HG02798 (cell line): ENCODE results near the gene SYNGR1.

Source experiments
- ATAC-seq: cut with Tn5 transposase; IDR thresholded peaks from one replicate; pipeline ENCODE4 v1.9.1; 2021; ENCODE audit warnings: mild to moderate bottlenecking; ENCODE audit not compliant: unreplicated experiment, poor library complexity

Gene SYNGR1, protein sequence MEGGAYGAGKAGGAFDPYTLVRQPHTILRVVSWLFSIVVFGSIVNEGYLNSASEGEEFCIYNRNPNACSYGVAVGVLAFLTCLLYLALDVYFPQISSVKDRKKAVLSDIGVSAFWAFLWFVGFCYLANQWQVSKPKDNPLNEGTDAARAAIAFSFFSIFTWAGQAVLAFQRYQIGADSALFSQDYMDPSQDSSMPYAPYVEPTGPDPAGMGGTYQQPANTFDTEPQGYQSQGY

GRCh38 chr22:39349967-39350726, at the start of gene SYNGR1:
TSS of gene SYNGR1 (plus strand) at chr22:39349991. CDS start at chr22:39350011, 20 bp downstream.
- peak; percentile 12 for ATAC-seq

DNA sequence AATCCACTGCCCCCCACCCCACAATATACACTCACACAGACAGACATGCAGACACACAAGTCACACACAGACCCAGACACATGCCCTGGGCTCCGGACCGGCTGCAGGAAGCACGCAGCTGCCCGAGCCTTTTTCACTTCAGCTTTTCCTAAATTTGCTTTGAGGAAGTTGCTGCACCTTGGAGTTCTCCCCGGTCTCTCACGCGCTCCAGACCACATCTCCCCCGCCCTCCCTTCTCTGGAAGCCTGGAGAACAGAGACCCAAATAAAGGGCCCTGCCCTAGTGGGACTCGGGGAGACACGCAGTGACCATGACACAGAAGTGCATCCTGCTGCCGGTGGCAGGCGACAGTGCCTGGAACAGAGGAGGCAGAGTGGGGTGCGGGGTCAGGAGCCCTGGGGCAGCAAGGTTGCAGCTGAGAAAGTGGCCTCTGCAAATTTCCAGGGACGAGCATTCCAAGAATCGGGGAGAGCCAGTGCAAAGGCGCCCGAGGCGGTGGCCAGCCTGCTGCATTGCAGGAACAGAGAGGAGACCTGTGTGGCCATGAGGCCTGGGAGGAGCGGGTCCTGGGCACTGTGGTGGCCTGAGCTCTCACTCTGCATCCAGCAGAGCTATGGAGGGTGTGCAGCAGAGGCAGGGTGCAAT, 49.5 kb upstream of the SYNGR1 start:
- no peak for ATAC-seq

GRCh38 chr22:39301108-39301507, 48.7 kb upstream of the SYNGR1 start:
- ATAC-seq = no peak

DNA sequence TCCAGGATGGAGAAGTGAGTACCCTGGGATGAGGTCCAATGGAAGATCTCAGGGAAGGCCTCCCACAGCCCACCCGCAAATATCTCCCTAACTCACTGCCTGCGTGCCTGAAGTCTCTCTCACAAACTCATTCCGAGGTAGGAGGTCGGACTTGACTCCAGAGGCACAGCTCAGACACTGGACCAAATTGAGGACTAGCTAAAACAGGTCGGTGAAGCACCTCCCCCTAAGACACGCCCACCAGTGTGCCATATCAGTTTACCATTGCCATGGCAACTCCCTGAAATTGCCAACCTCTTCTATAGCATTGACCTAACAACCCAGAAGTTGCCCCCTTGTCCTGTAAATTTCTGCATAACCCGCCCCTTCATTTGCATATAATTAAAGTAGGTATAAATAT, 47.9 kb upstream of the SYNGR1 start:
- ATAC-seq = no peak

- ATAC-seq = no peak
Observed at GRCh38 chr22:39302431-39302960, 47.3 kb upstream of the SYNGR1 start.

- ATAC-seq = no peak
Observed at GRCh38 chr22:39303358-39303757, 46.4 kb upstream of the SYNGR1 start.

DNA sequence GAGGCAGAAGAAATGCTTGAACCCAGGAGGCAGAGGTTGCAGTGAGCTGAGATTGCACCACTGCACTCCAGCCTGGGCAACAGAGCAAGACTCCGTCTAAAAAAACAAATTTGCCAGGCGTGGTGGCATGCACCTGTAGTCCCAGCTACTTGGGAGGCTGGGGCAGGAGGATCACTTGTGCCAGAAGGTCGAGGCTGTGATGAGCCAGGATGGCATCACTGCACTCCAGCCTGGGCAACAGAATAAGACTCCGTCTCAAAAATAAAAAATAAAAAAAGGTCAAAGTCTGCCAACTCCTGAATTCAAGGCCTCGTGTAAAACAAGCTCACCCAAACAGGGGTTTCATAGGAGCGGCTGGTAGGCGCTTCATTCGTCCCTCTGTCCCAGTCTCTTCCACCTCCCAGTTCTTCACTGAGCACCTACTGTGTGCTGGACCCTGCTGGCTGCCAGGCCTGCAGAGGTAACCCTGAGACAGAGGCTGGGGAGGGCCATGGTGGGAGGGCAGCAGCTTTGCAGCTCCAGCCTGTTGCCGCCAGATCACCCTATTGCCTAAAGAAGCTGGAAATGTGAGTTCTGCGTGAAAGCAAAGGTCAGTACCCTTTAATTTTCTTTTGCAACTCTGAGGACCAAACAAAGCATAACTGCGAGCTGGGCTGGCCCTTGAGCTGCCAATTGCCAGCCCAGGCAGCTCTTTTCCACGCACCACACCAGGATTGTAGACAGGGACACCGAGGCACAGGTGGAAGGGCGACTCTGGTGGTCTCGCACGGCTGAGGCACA, 45.7 kb upstream of the SYNGR1 start:
- no peak for ATAC-seq

DNA sequence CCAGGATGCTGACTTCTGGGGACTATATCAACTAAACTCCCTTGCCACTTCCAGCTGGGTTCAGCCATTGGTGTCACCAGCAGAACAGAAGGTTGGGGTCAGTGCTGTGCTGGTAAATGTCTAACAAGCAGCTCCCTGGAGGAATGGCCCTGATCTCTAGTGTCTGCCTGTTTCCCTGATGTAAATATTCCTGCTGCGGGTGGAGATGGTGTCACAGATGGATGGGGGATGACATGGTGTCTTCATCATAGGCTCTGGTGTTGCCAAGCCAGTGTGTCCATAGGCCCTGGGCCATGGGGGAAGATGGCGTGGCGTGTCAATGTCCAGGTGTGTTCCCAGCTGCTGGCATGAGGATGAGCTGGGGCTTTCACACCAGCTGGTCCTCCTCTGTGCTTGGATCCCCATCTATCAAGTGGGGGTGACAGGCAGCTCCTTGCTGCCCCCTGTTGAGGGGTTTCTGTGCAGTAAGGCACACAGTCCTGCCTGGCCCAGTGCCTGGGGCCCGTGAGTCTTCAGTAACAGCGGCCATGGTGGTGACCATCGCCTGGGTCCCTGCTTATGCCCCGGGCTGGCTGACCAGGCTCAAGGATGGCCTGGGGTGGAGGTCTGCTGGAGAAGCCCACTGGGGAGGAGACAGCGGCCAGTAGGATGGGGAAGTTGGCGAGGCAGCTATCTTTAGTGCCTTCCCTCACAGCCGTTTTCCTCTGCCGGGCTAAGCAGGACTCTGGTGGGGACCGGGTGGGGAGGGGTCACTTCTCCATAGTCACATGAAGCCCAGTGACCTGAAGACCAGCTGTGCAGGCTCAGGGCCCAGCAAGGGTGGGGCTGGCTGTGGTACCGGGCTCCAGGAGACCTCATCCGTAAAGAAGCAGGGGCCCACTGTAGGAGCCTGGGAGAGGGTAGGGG, 43.1 kb upstream of the SYNGR1 start:
- ATAC-seq = no peak

DNA sequence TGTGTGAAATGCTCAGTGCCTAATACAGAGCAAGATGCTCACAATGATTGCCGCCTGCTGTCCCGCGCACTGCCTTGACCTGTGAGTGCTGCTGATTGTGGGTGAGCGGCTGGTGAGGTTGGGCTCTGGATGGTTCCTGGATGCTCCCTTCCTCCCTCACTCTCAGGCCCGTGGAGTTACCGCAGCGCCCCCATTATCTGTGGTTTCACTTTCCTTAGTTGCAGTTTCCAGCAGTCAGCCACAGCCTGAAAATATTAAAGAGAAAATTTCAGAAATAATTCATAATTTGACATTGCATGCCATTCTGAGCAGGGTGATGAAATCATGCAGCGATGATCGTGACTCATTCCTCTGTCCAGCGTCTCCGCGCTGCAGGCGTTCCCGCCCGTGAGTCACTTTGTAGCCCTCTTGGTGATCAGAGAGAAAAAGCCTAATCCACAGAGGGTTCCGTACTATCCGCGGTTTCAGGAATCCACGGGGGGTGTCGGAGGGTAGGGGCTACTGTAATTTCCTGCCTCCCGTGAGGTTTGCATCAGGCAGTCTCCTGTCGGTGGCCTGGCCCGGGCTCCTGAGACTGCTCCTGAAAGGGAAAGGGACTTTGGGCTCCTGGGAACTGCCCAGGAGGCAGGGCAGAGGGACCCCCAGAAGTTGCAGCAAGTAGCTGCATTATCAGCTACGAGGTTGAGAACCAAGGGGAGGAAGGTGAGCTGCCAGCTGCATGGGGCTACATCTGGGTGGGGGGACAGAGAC, 41.0 kb upstream of the SYNGR1 start:
- no peak for ATAC-seq

DNA sequence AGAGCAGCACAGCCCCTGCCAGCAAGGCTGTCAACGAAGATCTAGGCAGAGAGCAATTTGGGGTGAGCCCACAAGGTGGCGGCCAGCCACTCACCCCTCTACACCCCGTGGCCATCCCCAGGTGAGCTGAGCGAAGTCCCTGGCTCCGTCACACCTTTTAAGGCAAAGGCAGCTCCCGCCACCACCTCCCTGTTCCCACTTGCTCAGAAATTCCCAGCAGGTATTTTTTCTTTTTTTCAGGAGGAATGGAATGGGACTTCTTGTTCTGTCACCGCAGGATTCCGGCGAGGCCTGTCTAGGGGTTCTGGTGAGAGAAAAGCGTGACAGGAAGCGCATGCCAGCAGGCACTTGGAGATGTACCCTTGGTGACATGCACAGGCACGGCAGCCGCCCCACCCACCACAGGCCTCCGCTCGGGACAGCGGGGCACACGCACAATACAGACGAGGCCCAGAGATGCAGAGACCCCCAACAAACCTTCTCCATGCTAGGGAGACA, 40.4 kb upstream of the SYNGR1 start:
- ATAC-seq = no peak

DNA sequence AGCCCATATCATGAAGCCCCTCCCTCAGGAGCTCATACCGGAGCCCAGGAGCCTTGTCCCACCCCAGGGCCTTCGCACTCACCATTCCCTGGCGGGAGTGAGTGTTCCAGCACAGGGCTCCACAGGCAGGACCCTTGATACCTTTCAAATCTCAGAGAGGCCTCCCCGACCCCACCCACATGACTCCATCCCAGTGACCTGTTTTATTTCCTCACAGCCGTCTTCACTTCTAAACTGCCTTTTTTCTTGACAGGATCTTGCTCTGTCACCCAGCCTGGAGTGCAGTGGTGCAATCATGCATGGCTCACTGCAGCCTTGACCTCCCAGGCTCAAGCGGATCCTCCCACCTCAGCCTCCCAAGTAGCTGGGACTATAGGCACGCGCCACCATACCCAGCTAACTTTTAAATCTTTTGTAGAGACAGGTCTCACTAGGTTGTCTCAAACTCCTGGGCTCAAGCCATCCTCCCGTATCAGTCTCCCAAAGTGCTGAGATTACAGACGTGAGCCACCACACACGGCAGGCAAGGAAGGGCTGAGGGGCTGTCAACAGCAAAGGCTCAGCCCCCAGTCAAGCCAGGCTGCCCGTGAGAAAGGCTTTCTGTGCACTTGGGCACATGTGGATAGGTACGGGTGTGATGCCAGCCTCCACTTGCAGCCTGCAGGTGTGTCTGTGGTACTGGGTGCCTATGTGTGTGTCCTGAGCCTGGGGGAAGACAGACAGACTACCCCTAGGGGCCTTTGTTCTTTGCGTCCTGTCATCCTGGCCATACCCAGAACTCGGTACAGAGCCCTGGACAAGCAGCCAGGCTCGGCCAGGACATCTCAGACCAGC, 39.7 kb upstream of the SYNGR1 start:
- ATAC-seq = no peak

DNA sequence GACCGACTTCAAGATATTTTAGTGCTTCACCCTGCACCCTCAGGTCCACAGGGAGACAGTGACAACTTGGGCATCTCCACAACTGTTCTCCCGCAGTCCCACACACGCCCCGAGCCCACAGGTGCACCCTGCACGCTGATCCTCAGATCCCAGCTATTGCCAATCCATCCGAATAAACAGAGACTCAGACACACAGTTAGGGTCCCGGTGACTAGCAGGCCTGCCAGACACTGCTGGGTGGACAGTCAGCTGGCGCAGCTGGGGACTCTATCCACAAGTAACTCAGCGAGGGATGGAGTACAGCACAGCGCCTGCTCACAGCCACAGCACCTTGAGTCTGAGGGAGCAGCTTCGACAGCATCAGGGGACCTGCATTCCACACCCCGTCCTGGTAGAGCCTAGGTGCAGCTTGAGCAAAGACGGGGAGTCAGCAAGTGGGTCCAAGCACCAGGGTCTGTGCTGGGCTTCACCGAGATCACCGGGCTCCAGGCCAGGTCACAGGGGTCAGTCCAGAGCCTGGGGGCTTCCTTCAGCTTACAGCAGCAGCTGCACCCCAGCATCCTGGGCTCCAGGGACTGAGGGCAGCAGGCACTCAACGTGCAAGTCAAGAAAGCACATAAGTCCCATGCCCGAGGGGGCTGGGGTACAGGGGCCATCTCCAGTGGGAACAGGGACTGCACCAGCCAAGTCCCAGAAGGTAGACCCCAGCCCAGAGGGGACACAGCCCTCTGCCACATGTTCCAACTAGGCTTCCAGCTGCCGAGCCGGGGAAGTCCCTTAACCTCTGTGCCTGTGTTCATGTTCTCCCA, 38.0 kb upstream of the SYNGR1 start:
- ATAC-seq = no peak

DNA sequence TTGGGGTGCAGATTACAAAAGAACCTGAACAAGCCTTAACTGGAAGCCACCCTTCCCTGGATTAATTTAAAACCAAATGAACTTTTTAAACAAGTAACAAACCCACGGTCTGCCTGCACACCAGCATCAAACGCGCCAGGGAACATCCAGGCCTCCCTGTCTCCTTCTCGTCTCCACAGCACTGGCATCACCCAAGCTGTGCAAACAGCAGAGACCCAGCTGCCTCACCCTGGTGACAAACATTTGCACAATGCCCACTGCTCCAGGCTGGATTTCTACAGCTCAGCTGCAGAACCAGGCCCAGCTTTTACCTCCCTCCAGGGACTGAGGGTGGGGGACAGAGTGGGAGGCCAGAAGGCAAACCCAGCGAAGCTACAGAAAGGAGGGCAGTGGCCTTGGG, 37.4 kb upstream of the SYNGR1 start:
- ATAC-seq = no peak

GRCh38 chr22:39313258-39314001, 36.4 kb upstream of the SYNGR1 start:
- ATAC-seq = no peak

GRCh38 chr22:39314251-39314971, 35.4 kb upstream of the SYNGR1 start:
- no peak for ATAC-seq

DNA sequence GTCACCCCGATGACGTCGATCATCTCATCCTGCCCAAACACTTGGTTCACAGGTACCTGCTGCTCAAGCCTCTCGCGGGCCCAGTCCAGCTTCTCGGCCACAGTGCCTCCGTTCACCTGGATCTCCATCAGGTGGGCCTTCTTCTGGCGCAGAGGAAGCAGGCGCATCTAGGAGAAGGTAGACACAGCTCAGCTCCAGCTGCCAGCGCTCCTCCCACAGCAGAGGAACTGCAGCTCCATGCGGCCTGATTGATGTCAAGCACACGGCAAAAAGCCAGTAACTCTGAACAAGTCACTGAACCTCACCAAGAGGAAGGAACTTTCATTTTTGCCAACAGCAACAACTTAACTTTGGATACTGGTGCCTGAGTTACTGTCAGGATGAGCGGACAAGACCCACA, 34.4 kb upstream of the SYNGR1 start:
- no peak for ATAC-seq
